Measurements from ENCODE around the gene KCNMB4. TPM values are rescaled to one million over a fixed set of nuclear protein-coding genes. Genes with fewer than 3 reads are reported as not detected.

KCNMB4 gene
- polyA plus RNA-seq, 2 of the 4 experiments (the other 2 are of a cell fraction), result 0.08 to 0.13 TPM

- Histone ChIP-seq H3K9me3 (no peaks in the 10 kb centered on the region), H3K4me1 (no peaks in the 10 kb centered on the region), H3K4me3 (no peak overlapping the region), H3K4me2 (no peak overlapping the region), H3K27ac (no peak overlapping the region)
- ATAC-seq (no peak), DNase-seq (ENCODE audit: low read depth in 1 of 2, low spot score in 1 of 2) (no peak), FAIRE-seq (no peak)
- POLR2A ChIA-PET, result no interaction called here
- WGBS (ENCODE audit: missing lambda C conversion rate), result 85% methylated on average over 2 of the region's 2 CpGs
- TF ChIP-seq RFX5 (IDR thresholded peaks at IDR 0.05), result no peak
- no peak for TF ChIP-seq CBX2 (IDR thresholded peaks at IDR 0.05; ENCODE audit: borderline replicate concordance, low read depth)
- no peak for TF ChIP-seq CHD4 (IDR thresholded peaks at IDR 0.05; ENCODE audit: borderline replicate concordance)
- TF ChIP-seq CBX8 (IDR thresholded peaks at IDR 0.05), result no peak
- no peak for TF ChIP-seq RNF2 (IDR thresholded peaks at IDR 0.05; ENCODE audit: borderline replicate concordance, low read depth)
- TF ChIP-seq NR3C1 (IDR thresholded peaks at IDR 0.05), result no peak
- no peak for TF ChIP-seq EP300 (IDR thresholded peaks at IDR 0.05)
- TF ChIP-seq RCOR1 (IDR thresholded peaks at IDR 0.05; ENCODE audit: low read depth, low read length), result no peak
- no peak for TF ChIP-seq KDM5A (IDR thresholded peaks at IDR 0.05)
- no peak for TF ChIP-seq SREBF2 (IDR thresholded peaks at IDR 0.05)
- TF ChIP-seq PHF8 (IDR thresholded peaks at IDR 0.05; ENCODE audit: borderline replicate concordance, low read depth), result no peak
- no peak for TF ChIP-seq CTCF (IDR thresholded peaks at IDR 0.05)
- TF ChIP-seq NFE2L2 (conservative IDR thresholded peaks at IDR 0.05; ENCODE audit: low read length), result no peak
- TF ChIP-seq HOXA7 (CRISPR knock-in tag; IDR thresholded peaks at IDR 0.05), result no peak
- no peak for TF ChIP-seq REST (IDR thresholded peaks at IDR 0.05)
- no peak for TF ChIP-seq MAX (IDR thresholded peaks at IDR 0.05)
- TF ChIP-seq BCL3 (IDR thresholded peaks at IDR 0.05), result no peak
- TF ChIP-seq EHMT2 (IDR thresholded peaks at IDR 0.05; ENCODE audit: low read depth), result no peak
- TF ChIP-seq FOSB (CRISPR knock-in tag; IDR thresholded peaks at IDR 0.05), result no peak
- TF ChIP-seq ZFP36 (IDR thresholded peaks at IDR 0.05; ENCODE audit: borderline replicate concordance, partially characterized antibody), result no peak
- CTCF ChIA-PET, result interaction anchor here (1.0 kb wide), 1 partner anchor 427 kb away, joined by 4 read pairs; no protein-coding TSS in a partner anchor
Observed at GRCh38 chr12:70327541-70327940, 38.5 kb upstream of the KCNMB4 start.

GRCh38 chr12:70329728-70330127, 36.4 kb upstream of the KCNMB4 start:
- Histone ChIP-seq H3K4me2 (no peak overlapping the region), H3K27ac (no peak overlapping the region), H3K9me3 (no peaks in the 10 kb centered on the region), H3K4me1 (no peaks in the 10 kb centered on the region), H3K4me3 (no peak overlapping the region)
- ChIA-PET POLR2A (no interaction called here), CTCF (no interaction called here)
- TF ChIP-seq NFE2L2 (conservative IDR thresholded peaks at IDR 0.05; ENCODE audit: low read length) (no peak), KDM1A (IDR thresholded peaks at IDR 0.05; ENCODE audit: low read depth) (no peak), TFCP2L1 (CRISPR knock-in tag; IDR thresholded peaks at IDR 0.05) (no peak)
- DNase-seq (ENCODE audit: low read depth in 1 of 2, low spot score in 1 of 2), result no peak
- FAIRE-seq, result no peak
- 63% methylated on average over 3 of the region's 3 CpGs for WGBS (ENCODE audit: missing lambda C conversion rate)
- no peak for ATAC-seq
